ENCODE measurements around the gene BMX.

The BMX gene

DNA sequence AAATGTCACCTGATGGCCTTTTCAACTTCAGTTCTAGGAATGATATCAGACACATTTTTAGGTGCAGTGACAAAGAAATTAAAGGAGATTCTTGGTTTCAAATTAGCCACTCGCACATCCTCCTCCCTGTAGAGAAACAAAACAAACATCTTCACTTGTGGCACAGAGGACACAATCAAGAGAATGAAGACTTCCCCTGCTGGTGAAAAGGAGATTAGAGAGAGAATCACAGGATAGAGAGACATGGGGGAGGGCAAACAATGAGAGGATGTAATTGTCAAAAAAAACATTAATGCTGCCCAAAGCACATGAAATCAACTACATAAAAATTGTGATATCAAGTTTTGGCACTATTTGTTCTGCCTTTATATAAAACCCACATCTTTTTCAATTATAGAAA is 65.6 kb downstream of the BMX start:
- H3K27ac ChIP-seq = no peak overlapping the region

DNA sequence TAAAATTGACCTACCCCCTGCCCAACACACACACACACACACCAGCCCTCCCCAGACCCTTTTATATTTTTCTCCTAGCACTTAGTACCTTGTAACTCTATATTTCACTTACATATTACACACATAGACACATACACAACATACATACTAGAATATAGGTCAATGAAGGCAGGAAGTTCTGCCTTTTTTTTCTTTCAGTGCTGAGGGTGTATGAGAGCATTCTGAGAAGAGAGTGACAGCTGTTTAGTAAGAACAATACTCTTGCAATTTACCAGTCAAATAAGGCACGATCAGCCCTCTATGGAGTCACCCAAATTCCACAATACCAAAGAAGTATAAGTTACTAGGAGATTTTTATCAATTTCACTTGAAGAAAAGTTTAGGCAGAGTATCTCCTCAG is 66.7 kb downstream of the BMX start:
- no peak overlapping the region for H3K27ac ChIP-seq
- DNase-seq (ENCODE audit: low read depth, low spot score) = no peak

More for the DNA sequence above, 65.6 kb downstream of the BMX start:
- no peak for DNase-seq (ENCODE audit: low read depth, low spot score)

DNA sequence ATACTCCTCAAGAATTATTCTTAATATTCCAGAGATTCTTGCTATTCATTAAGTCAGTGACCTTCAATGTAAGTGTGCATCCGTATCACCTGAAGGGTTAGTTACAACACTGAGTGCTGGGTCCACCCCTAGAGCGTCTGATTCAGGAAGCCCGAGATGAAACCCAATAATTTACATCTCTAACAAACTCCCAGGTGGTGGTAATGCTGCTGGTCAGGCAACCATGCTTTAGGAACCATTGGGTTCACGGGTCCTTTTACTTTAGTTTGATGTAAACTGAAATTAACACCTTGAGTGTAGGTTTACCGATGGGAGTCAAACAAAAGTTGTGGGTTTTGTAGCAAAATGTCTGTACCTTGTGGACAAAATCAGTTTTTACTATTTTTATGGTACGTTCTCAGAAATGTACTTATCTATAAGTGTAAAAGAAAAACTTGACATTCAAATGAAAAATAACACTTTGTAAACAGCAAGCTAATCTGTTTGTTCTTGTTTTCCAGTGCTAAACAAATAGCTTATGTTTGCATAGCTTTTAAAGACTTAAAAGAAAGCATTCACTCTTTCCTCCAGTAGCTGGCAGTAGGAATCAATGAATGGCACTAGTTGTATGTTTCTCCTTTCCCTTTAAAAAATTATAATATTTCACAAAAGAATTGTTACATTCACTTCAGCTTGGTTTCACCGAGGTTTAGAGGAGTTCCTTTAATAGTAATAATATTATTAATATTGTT is 67.4 kb downstream of the BMX start:
- H3K27ac ChIP-seq = no peak overlapping the region
- no peak for DNase-seq (ENCODE audit: low read depth, low spot score)

GRCh38 chrX:15570145-15570544 is 69.5 kb downstream of the BMX start:
- H3K27ac ChIP-seq = no peak overlapping the region
- no peak for DNase-seq (ENCODE audit: low read depth, low spot score)

- H3K27ac ChIP-seq = no peak overlapping the region
- DNase-seq (ENCODE audit: low read depth, low spot score) = no peak
These were observed 73.4 kb downstream of the BMX start for GRCh38 chrX:15574017-15574416.

DNA sequence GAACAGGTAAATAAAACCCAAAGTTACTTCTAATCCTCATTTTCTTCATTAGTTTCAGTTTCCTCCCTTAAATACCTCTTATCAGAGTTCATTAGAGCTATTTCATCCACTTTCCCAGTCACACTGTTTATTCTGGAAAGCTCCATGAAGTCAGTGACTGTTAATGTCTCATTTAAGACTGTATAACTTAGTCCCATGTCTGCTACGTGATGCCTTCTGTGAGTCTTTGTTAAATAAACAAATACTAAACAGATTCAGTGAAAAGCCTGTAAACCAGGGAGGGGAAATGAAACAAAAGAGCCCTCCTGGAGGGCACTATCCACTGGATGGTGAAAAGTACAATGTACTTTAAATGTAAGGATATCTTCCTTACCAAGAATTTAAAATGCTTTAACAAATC is 75.4 kb downstream of the BMX start:
- no peak overlapping the region for H3K27ac ChIP-seq
- DNase-seq (ENCODE audit: low read depth, low spot score) = no peak

- H3K27ac ChIP-seq = peak overlapping the region; percentile 55
- DNase-seq (ENCODE audit: low read depth, low spot score) = no peak
These were observed 79.5 kb downstream of the BMX start for GRCh38 chrX:15579778-15580747.

GRCh38 chrX:15594371-15594770 is 93.8 kb downstream of the BMX start:
- DNase-seq (ENCODE audit: low read depth, low spot score) = no peak
- no peak overlapping the region for H3K27ac ChIP-seq

DNA sequence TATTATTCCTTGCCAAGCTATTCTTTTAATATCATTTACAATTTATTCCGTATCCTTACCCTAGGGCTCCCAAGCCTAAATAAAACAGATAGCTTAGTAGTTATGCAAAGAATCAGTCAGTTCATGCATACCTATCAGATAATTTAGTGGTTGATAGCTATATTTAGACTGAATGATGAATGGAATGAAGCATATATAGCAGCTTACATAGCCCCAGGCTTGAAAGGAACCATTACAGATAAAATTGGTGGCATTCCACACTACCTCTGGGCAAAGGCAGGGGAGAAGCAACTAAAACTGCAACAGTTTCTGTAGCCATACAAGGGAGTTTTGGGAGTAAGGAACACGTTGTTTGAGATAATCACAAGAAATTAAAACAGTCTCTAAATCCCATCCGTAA is 97.4 kb downstream of the BMX start:
- no peak for DNase-seq (ENCODE audit: low read depth, low spot score)
- no peak overlapping the region for H3K27ac ChIP-seq

GRCh38 chrX:15599461-15599860 is 98.9 kb downstream of the BMX start:
- no peak overlapping the region for H3K27ac ChIP-seq
- no peak for DNase-seq (ENCODE audit: low read depth, low spot score)

- H3K27ac ChIP-seq = no peak overlapping the region
- DNase-seq (ENCODE audit: low read depth, low spot score) = no peak
These were observed 99.4 kb downstream of the BMX start for GRCh38 chrX:15600049-15600448.

- no peak for DNase-seq (ENCODE audit: low read depth, low spot score)
- no peak within 1 kb of the TSS for H3K27ac ChIP-seq
These were observed 100.1 kb downstream of the BMX start, which contains the start of gene ACE2 for GRCh38 chrX:15600745-15601144. Gene ACE2 (minus strand): TSS chrX:15600960. CDS start chrX:15600911, 49 bp downstream.

- no peak for DNase-seq (ENCODE audit: low read depth, low spot score)
- no peak overlapping the region for H3K27ac ChIP-seq
These were observed 101.3 kb downstream of the BMX start for GRCh38 chrX:15601932-15602331.

GRCh38 chrX:15602761-15603160 is 102.2 kb downstream of the BMX start:
- H3K27ac ChIP-seq = no peak overlapping the region

GRCh38 chrX:15605226-15605625 is 104.6 kb downstream of the BMX start:
- no peak overlapping the region for H3K27ac ChIP-seq
- DNase-seq (ENCODE audit: low read depth, low spot score) = no peak

More at GRCh38 chrX:15602761-15603160, 102.2 kb downstream of the BMX start:
- DNase-seq (ENCODE audit: low read depth, low spot score) = no peak
